ENCODE data around the gene CA14.
"Not testable (repeated sequence)": the region's sequence is repeated elsewhere in the genome, so short reads cannot be mapped to it uniquely, and the experiment has no call there.

The CA14 gene

DNA sequence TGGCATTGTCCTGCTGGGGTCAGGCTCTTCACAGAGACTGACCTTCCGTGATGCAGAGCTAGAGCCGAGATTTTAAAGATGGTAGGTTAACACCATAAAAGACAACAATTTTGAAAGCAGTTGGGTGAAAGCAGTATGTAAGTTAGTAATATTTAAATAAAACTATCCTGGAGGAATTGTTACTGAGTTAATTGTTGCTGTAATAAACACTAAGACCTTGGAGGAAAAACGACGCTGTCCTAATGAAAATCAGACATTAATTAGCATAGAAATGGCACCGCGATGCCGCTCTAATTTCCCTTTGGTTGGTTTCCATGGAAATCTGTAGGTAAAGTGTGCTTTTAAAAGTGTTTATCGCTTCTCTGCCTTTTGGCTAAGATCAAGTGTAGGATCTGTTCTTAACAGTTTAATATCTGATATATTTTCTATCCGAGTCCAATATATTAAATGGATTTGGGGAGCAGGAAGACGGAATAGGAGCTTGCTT is 20.9 kb upstream of the CA14 start:
- no peak for DNase-seq

DNA sequence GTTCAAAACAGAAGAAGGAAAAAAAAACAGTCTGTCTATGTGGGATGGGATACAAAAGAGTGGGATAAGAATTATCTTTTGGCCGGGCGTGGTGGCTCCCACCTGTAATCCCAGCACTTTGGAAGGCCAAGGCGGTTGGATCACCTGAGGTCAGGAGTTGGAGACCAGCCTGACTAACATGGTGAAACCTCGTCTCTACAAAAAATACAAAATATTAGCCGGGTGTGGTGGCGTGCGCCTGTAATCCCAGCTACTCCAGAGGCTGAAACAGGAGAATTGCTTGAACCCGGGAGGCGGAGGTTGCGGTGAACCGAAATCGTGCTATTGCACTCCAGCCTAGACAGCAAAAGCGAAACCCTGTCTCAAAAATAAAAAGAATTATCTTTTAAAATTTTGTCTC is 20.4 kb upstream of the CA14 start:
- not testable (repeated sequence) for DNase-seq

DNA sequence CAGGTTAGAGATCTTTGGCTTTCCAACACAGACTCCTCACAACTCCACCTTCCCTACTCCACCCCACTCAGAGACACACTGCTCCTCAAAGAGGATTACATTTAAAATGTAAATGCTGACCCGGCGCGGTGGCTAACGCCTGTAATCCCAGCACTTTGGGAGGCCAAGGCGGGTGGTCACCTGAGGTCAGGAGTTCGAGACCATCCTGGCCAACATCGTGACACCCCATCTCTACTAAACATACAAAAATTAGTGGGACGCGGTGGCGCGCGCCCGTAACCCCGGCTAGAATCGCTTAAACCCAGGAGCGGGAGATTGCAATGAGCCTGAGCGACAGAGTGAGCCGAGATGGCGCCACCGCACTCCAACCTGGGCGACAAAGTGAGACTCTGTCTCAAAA is 19.8 kb upstream of the CA14 start:
- no peak for DNase-seq

DNA sequence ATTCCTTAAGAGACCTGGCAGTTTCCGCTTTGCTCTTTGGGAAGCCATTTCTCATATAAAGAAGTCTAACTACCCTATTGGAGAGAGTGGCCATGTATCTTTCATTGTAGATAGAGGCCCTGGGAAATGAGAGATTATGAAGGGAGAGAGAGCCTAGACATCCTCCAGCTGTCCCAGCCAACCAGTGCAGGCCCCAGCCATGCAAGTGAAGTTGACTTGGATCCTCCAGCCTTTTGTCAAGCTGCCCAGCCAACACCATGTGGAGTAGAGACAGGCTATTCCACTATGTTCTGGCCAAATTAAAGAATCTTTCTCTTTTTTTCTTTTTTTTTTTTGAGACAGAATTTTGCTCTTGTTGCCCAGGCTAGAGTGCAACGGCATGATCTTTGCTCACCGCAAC is 14.6 kb upstream of the CA14 start:
- no peak for DNase-seq

DNA sequence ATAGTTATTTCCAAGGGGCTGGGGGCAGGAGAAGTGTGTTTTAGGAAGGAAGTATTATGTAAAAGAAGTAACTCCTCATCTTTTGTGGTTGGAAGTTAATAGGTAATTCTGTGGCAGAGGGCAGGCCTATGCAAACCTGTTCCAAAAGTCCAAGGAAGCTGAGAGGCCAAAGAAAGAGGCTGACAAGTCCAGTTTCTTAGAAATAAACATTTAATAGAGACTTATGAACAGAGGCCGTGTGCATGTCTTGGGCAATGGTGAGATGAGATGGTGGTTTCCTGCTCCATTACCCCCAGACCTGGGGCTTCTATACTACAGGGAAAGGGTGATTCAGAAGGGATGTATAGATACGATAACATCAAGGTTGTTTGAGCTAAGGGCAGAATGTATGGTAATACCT is 7.6 kb upstream of the CA14 start:
- DNase-seq: no peak

DNA sequence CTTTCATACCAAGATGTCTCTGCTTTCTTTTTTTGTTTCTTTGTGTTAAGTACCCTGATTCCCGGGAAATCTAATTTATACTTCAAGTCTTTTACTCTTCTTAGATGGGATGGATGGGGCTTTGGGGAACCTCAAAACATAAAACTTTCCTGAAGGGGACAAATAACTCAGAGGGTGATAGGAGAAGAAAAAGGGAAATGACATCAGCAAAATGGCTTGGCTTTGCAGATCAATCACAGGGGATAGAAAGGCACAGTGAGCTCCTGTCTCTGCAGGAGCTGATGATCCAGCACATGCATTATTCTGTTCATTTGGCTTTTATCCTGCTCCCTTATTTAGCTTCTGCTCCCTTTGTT is 1.4 kb upstream of the CA14 start:
- DNase-seq: no peak

DNA sequence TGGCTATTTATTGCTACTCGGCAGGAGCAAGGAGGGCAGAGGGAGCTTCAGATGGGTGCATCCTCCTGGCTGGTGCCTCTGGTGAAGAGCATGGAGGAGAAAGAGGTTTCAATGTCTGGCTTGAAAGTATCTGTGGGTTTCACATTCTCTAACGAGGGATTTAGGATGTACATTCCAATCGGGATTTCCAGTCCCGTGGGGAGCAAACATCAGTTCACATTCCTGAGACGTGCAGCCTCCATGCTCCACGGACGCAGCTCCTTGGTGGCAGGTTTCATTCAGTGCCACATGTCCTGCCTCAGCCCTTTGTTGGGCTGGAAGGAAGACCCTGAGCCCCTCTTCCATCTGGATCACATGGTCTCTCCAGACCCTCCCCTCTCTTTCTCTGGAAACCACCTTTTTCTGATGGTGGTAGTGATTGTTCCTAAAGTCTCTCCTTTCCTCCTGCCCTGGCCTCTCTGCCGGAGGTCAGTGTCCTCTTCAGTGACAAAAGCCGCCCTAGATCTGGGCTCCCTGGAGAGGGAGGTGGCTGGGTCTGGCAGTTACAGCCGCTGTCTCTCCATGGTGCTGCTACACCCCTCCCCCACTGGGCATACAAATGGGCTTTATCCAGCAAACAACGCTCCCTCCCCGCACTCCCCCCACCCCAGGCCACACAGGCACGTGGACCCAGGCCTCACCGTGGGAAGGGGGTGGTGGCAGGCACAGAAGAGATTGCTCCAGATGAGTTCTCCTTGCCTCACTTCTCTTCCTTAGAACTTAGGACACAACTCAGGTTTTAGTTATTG is 826 bp upstream of the CA14 start:
- peak; percentile 62 for DNase-seq

DNA sequence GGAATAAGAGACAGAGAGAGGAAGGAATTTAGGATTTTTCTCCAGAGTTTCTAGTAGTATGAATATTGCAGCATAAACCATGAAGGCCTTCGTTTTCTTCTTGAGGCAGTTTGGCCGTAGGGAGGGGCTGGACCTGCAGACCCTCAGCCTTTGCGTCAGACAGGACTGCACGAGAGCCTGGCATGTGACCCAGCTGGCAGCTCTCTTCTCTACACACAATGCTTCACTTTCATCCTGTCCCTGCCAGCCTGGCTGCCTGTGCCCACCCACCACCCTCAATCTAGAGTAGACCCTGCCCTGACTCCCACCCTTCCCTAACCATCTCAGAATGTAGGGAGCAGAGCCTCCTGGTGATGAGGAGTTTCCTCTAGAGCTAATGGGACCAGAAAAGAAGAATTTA is 1.6 kb downstream of the CA14 start:
- DNase-seq: no peak

DNA sequence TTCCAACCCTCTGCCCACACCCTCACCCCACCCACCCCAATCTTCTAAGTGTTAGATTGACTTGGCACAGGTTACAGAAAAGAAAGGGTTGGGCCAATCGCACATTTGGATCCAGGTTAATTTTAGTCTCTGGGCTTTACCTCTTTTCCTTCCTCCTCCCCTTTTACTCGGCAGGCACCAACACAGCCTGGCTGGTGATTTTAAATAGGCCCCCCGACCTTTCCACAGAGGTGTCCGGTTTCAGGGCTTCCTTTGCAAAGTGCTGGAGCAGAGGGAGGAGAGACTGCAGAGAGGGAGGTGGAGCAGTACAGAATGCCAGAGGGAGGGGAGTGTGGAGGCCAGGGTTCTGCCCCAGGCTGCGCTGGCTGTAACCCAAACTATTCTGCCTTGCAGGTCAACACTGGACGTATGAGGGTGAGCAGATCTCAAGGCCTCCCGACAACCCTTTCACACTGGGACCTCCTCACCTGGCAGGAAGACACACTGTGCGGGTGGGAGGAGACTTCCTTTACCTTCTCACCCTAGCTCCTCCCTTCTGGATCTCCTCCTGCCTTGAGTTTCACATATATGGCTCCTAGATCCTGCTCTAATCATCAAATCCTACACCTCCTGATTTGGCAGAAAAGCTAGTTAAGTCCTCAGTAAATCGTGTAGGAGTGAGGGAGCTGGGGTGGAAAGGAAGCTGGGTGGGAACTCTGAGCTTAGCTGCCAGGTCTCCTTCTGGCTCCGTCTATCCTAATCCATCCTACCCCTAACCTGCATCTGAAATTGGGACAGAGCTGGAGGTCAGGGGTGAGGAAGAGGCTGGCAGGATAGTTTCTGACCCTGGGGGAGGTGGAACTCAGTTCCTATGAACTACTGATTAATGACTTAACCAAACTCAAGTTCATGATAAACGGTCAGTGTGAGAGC is 2.4 kb downstream of the CA14 start:
- DNase-seq: peak; percentile 44

DNA sequence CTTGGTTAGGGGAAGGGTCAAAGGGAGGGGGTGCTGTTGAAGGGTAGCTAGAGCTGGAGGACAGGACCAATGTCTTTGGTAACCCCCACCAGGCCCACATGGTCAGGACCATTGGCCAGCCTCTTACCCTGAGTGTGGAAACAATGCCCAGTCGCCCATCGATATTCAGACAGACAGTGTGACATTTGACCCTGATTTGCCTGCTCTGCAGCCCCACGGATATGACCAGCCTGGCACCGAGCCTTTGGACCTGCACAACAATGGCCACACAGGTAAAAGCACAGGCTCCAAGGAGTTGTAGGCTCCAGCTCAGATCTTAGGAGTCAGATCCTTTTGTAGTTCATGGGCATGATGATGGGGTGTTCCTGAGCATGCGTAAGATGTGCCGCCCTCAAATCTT is 3.8 kb downstream of the CA14 start:
- no peak for DNase-seq

DNA sequence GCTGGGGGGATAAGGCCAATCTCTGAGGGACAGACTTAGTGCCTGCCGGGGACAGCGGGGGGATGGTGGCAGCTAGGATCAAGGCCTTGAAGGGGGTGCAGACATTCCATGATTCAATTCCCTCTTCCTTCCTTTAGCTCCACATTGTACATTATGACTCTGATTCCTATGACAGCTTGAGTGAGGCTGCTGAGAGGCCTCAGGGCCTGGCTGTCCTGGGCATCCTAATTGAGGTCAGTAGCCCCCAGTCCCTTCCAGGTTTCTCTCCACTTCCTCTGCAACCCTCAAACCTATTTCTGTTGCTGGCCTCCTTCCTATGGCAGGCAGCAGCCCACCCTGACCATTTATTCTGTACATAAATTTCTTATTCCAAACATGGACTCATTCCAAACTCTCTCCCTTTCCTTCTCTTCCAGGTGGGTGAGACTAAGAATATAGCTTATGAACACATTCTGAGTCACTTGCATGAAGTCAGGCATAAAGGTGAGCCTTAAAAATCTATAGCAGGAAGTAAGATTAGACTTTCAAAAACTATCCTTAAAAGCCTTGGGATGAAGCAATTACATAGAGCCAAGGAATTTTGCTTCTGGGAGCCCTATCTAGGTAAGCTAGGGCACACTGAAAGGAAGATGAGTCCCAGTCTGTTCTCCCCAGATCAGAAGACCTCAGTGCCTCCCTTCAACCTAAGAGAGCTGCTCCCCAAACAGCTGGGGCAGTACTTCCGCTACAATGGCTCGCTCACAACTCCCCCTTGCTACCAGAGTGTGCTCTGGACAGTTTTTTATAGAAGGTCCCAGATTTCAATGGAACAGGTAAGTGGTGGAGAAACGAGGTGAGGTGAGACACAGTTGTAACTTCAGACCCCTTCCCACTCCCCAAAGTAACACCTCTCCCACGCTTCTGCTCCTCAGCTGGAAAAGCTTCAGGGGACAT is 5.1 kb downstream of the CA14 start:
- DNase-seq: no peak

DNA sequence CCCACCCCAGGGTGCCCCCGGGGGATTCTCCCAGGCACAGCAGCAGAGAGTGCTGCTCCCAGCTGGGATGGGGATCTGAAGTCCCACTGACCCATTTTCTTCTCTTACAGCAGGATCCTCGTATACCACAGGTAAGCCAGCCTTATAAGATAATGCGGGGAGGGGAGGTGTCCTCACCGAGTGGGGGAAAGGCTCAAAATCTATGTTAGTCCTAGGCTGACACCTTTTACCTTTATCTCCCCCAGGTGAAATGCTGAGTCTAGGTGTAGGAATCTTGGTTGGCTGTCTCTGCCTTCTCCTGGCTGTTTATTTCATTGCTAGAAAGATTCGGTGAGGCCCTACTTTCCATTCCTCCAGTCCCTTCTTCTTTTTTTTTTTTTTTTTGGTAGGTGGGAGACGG is 6.0 kb downstream of the CA14 start:
- DNase-seq: no peak

DNA sequence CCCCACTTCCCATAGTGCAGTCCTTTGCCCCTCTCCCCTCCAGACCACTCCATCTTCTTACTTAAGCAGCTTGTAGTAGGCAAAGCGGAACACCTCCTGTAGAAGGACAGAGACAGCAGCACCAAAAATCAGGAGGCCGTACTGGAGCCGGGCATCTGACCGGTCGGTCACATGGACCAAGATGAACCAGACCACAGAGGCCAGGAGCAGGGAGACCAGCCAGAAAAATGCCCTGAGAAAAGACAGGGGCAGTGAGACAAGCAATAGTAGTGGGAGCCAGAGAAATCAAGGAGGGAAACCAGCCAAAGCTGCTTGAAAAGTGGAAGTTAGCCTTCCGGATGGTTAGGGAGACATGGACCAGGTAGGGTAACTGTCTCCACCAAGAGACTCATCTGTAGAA is 10.3 kb downstream of the CA14 start:
- no peak for DNase-seq

DNA sequence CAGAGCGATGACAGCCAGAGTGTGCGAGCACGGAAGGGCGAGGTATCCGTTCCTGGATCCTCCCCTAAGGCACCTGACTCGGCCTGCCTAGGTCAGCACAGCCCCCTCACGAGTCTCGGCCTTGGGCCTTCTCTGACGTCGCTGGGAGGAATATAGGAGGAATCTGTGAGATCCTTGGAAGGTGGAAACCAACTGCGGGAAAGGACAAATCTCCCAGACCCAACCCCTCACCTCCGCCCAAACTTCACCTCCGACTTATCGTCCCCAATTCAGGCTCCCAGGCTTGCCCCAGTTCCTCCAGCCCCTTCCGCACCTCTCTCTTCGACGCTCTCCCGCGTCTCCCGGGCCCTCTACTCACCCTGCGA is 10.7 kb downstream of the CA14 start:
- no peak for DNase-seq

DNA sequence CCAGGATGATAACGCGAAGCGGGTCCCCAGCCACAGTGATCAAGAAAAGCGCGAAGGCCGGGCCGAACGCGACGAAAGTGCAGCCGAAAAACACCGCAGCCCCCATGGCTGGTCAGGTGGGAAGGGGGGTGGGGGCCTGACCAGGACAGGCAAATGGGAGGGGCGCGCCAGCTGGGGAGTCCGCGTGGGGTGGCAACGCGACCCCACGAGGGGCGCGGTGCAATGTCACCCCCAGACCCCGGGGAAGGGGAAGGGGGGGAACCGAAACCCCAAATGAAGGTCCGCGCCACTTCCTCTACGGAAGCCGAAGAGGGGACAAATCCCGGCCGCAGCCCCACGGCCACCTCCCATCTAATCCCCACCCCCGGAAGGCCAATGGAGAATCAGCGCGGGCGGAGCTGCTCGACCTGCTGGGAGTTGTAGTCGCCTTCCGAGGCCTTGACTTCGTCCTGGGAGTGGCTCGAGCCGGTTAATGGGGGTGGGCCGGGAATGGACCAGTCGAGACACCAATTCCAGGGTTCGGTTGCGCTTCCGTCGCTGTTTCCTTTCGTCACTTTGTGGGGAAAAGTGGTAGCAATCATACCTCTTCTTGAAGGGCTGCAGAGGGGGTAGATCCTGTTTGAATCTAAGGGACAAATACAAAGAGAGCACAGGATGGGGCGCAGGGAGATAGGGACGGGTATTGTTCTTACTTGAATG is 11.3 kb downstream of the CA14 start, which contains the start of gene APH1A:
APH1A (minus strand) TSS at position 312 of the 699 bp plus-strand sequence; CDS start at position 106, 206 bp downstream.
- peak; percentile 99 for DNase-seq

DNA sequence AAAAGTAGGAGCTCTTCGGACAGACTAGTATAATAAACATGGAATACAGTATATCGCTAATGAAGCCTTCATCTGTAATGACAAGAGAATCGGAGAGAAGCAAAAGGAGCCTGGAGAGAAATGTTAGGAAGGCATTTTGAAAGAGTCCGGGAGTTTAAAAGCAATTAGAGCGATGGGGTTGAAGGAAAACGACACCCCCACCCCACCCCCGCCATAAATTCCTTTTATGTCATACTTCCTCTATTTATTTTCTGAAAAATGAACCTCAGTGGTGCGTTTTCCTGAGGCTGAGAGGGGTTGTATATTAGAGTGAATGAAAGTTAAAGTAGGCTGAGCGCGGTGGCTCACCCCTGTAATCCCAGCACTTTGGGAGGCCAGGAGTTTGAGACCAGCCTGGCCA is 11.9 kb downstream of the CA14 start:
- no peak for DNase-seq

DNA sequence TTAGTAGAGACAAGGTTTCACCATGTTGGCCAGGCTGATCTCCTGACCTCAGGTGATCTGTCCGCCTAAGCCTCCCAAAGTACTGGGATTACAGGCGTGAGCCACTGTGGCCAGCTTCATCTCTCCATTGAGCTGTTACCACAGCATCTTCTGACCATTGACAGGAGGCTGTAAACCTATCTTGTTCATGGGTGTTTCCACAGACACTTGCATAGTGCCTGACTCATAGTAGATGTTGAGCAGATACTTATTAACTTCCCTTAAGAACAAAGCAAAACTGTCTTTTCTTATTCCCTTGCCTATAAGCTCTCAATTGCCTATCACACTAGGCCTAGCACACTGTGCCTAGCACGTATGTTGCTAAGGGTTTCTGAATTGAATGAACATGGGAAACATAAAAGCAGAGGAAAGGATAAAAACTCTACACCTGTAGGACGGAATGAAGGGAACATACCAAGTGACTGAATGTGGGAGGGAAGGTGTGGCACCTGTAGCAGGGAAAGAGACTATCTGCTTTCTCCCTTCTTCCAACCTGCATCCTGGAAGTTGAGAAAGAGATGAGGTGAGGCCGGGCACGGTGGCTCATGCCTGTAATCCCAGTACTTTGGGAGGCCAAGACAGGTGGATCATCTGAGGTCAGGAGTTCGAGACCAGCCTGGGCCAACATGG is 13.9 kb downstream of the CA14 start:
- no peak for DNase-seq

DNA sequence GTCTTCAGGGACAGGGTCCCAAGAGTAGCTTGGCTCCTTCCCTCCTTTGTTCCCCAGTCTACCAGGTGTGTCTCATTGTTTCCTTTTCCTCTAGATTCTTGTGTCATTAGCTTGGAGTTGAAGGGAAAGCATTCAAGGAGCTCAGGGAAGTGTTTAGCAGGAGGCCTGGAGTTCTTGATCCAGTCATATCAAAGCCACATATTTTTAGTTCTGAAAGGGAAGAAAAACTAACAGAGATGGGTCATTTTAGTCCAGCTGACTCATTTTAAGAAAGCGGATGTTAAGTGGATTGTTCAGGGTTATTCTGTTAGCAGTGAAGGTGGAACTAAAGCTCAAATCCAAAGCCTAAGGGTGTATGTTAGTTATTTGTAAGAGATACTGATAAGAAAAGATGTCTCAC is 15.7 kb downstream of the CA14 start:
- DNase-seq: no peak

DNA sequence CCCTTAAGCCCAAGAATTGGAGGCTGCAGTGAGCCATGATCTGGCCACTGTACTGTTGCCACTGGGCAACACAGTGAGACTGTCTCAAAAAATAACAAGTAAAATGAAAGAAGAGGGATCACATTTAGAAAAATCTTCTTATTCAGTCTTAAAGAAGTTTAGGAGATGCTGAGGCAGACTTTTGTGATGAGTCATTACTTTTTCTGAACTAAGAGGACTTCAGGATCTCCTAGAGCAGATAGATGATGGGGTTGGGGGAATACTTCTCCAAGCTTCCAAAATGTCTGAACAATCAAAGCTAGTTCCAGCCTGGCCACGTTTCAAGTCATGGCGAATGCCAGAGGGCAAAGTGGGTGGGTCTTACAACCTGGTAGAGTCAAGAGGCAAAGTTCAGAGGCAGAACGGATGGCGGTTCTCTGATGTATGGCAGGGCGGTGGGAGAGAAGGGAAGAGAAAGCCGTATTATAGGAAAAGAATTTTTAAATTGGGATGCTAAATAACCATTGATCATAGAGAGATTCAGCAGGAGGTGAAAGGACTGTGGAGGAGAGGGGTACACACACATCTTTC is 22.6 kb downstream of the CA14 start:
- no peak for DNase-seq

DNA sequence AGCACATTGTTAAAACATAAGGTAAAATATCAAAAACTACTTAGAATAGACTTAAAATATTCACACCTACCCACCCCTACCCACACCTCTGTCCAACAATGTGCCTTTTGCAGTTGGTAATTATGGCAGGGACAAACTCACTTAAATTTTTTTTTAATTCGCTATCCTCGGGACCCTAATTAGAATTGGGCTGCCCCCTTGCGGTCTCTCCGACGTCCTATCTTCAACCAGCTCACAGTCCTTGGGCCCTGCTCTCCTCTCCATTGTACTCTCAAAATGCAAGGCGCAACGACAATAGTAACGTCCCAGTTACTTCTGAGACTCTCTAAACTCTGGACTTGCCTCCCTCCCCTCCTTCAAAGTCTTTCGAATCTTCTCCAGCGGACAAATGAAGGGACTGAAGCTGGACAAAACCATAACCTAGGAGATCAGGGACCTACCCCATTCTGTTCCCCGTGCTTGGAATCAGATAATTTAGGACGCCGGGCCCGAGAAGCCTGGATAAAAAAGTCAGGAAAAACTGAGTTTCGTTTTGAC is 23.7 kb downstream of the CA14 start:
- peak; percentile 81 for DNase-seq
